GM12865 (cell line): ENCODE data around the gene MNX1.

Source experiments
- DNase-seq: peaks from one replicate; pipeline ENCODE4 v3.0.0; 2010; ENCODE audit warnings: low read depth
- H3K4me3 ChIP-seq: 2 replicates; pipeline ENCODE4 v1.5.1; 2011; ENCODE audit warnings: mild to moderate bottlenecking, low read depth, low read length, control low read depth
- CTCF ChIP-seq: IDR thresholded peaks from 2 replicates; pipeline ENCODE4 v1.5.1; 2011; ENCODE audit warnings: low read length, control low read depth, low read depth, inconsistent platforms; ENCODE audit not compliant: insufficient read depth; ENCODE audit errors: missing control alignments

MNX1 gene

GRCh38 chr7:157014635-157015555, 4.4 kb upstream of the MNX1 start:
- DNase-seq: no peak
- no peak for TF ChIP-seq CTCF
- no peak overlapping the region for H3K4me3 ChIP-seq

GRCh38 chr7:157013602-157014549, 3.4 kb upstream of the MNX1 start:
- DNase-seq: no peak
- TF ChIP-seq CTCF: no peak
- no peak overlapping the region for H3K4me3 ChIP-seq

GRCh38 chr7:157013101-157013500, 2.6 kb upstream of the MNX1 start:
- DNase-seq: no peak
- no peak overlapping the region for H3K4me3 ChIP-seq
- no peak for TF ChIP-seq CTCF

GRCh38 chr7:157012113-157012547, 1.7 kb upstream of the MNX1 start:
- no peak for DNase-seq
- no peak overlapping the region for H3K4me3 ChIP-seq
- TF ChIP-seq CTCF: no peak

GRCh38 chr7:157011333-157012112, 1.1 kb upstream of the MNX1 start:
- DNase-seq: no peak
- no peak for TF ChIP-seq CTCF
- H3K4me3 ChIP-seq: peak overlapping the region; percentile 68
